Fibroblast of lung (primary cell): ENCODE data around the gene ABCA7.

Experiments used
- EZH2 ChIP-seq: IDR thresholded peaks from 2 replicates; pipeline ENCODE4 v1.5.1; 2012; ENCODE audit warnings: low read length, control low read depth, mild to moderate bottlenecking; ENCODE audit errors: missing control alignments
- TF ChIP-seq, protein P1 (sequence below), 2 donors: IDR thresholded peaks in 1 of 2; conservative IDR thresholded peaks in 1 of 2; 1 replicate in 1 of 2; 2 replicates in 1 of 2; pipeline ENCODE4 v1.5.1; 2011 to 2012; ENCODE audit warnings: low read length in 2 of 2, control low read depth in 1 of 2, inconsistent platforms in 1 of 2, low read depth in 1 of 2, mild to moderate bottlenecking in 1 of 2

DNA sequence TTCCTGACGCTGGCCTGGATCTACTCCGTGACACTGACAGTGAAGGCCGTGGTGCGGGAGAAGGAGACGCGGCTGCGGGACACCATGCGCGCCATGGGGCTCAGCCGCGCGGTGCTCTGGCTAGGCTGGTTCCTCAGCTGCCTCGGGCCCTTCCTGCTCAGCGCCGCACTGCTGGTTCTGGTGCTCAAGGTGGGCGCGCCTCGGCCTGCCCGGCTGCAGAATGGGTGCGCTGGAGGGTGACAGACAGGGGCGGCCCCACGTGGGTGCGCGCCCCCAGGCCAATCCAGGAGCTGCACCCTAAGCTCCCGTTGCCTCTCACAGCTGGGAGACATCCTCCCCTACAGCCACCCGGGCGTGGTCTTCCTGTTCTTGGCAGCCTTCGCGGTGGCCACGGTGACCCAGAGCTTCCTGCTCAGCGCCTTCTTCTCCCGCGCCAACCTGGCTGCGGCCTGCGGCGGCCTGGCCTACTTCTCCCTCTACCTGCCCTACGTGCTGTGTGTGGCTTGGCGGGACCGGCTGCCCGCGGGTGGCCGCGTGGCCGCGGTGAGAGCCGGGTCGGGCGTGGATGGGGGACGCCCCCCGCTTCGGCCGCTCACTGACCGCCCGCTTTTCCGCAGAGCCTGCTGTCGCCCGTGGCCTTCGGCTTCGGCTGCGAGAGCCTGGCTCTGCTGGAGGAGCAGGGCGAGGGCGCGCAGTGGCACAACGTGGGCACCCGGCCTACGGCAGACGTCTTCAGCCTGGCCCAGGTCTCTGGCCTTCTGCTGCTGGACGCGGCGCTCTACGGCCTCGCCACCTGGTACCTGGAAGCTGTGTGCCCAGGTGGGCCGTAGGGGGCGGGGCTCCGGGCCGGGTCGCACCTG lies 7.2 kb downstream of the ABCA7 start:
- TF ChIP-seq, protein P1, sequence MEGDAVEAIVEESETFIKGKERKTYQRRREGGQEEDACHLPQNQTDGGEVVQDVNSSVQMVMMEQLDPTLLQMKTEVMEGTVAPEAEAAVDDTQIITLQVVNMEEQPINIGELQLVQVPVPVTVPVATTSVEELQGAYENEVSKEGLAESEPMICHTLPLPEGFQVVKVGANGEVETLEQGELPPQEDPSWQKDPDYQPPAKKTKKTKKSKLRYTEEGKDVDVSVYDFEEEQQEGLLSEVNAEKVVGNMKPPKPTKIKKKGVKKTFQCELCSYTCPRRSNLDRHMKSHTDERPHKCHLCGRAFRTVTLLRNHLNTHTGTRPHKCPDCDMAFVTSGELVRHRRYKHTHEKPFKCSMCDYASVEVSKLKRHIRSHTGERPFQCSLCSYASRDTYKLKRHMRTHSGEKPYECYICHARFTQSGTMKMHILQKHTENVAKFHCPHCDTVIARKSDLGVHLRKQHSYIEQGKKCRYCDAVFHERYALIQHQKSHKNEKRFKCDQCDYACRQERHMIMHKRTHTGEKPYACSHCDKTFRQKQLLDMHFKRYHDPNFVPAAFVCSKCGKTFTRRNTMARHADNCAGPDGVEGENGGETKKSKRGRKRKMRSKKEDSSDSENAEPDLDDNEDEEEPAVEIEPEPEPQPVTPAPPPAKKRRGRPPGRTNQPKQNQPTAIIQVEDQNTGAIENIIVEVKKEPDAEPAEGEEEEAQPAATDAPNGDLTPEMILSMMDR (conservative IDR thresholded peaks at IDR 0.05 in 1 of 2, IDR thresholded peaks at IDR 0.05 in 1 of 2; ENCODE audit: low read depth in 1 of 2, low read length in 2 of 2) = no peak
- TF ChIP-seq EZH2 = no peak
